Fibroblast of villous mesenchyme (primary cell): ENCODE results near the gene FAM161B. TPM values are rescaled to one million over a fixed set of nuclear protein-coding genes. Genes with fewer than 3 reads are reported as not detected.

Experiments used
- DNase-seq: peaks from one replicate; pipeline ENCODE4 v3.0.0-alpha.2; 2010; ENCODE audit warnings: low read depth
- H3K4me3 ChIP-seq: 2 replicates; pipeline ENCODE4 v1.5.1; 2011; ENCODE audit warnings: low read depth, mild to moderate bottlenecking, low read length
- total RNA-seq: library from RNA; depleted of rRNA; stranded (reverse); fragments of >200 nt; gene quantifications from 2 replicates; pipeline ENCODE4 v1.2.3, GENCODE V29; 2012
- TF ChIP-seq, protein P1 (sequence below): IDR thresholded peaks from 2 replicates; pipeline ENCODE4 v1.5.1; 2012; ENCODE audit warnings: low read depth, mild to moderate bottlenecking, low read length; ENCODE audit not compliant: insufficient read depth

Gene FAM161B
- total RNA-seq, 1 donor = 5.2 TPM

DNA sequence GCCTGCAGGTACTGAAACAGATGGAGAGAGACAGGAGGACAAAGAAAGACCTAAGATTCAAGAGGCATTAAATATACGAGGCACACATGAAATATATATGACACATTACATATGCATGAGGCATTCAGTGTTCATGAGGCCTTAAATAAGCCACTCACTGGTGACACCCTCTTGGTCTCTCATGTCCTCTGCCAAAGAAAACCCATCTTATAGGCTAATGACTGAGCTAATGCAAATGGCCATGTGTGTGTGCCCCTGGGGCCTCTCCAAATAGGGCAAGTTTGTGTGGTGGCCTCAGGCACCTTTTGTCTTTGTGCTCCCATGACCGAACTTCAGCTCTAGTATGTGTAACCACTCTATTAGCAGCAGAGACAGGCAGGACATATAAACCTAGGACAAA is 19.0 kb upstream of the FAM161B start:
- H3K4me3 ChIP-seq = no peak overlapping the region
- DNase-seq = no peak
- TF ChIP-seq, protein P1, sequence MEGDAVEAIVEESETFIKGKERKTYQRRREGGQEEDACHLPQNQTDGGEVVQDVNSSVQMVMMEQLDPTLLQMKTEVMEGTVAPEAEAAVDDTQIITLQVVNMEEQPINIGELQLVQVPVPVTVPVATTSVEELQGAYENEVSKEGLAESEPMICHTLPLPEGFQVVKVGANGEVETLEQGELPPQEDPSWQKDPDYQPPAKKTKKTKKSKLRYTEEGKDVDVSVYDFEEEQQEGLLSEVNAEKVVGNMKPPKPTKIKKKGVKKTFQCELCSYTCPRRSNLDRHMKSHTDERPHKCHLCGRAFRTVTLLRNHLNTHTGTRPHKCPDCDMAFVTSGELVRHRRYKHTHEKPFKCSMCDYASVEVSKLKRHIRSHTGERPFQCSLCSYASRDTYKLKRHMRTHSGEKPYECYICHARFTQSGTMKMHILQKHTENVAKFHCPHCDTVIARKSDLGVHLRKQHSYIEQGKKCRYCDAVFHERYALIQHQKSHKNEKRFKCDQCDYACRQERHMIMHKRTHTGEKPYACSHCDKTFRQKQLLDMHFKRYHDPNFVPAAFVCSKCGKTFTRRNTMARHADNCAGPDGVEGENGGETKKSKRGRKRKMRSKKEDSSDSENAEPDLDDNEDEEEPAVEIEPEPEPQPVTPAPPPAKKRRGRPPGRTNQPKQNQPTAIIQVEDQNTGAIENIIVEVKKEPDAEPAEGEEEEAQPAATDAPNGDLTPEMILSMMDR = no peak

GRCh38 chr14:73965216-73965615 is 15.3 kb upstream of the FAM161B start:
- TF ChIP-seq, protein P1 = no peak
- no peak overlapping the region for H3K4me3 ChIP-seq
- DNase-seq = peak; percentile 60

DNA sequence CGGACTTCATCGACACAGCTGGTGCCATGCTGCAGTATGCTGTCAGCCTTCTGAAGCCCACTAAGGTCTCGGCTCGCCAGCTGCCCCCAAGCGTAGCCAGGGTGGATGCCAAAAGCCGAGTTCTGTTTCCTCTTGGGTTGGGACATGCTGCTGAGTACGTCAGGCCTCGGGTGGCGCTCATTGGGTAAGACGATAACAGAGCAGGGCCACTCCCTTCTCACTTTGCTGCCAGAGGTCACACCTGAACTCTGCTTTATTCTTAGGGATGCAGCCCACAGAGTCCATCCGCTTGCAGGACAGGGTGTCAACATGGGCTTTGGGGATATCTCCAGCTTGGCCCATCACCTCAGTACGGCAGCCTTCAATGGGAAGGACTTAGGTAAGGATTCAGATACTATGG is 11.3 kb upstream of the FAM161B start:
- no peak for DNase-seq
- TF ChIP-seq, protein P1 = no peak
- H3K4me3 ChIP-seq = no peak overlapping the region

- TF ChIP-seq, protein P1 = no peak
- no peak overlapping the region for H3K4me3 ChIP-seq
- no peak for DNase-seq
These were observed 8.7 kb upstream of the FAM161B start for GRCh38 chr14:73958591-73958990.

- DNase-seq = no peak
- TF ChIP-seq, protein P1 = no peak
- H3K4me3 ChIP-seq = no peak overlapping the region
These were observed 5.8 kb upstream of the FAM161B start for GRCh38 chr14:73955674-73956073.

DNA sequence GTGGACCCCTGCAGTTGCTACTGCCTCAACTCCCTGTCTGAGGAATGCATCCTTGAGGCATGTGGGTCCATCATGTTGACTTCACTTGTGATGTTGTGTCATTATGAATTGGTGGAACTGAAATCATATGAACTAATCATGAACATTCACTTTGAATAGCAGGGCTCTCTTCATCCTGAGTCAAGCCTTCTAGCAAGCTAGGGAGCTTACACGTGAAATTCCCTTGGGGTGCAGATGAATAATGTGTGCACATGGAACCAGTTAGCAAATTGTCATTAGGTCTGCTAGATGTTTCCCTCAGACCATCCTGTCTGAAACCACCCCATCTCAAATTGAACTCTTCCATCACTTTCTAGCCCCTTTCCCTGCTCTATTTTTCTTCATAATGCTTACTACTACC is 3.8 kb upstream of the FAM161B start:
- DNase-seq = no peak
- no peak overlapping the region for H3K4me3 ChIP-seq
- TF ChIP-seq, protein P1 = no peak

DNA sequence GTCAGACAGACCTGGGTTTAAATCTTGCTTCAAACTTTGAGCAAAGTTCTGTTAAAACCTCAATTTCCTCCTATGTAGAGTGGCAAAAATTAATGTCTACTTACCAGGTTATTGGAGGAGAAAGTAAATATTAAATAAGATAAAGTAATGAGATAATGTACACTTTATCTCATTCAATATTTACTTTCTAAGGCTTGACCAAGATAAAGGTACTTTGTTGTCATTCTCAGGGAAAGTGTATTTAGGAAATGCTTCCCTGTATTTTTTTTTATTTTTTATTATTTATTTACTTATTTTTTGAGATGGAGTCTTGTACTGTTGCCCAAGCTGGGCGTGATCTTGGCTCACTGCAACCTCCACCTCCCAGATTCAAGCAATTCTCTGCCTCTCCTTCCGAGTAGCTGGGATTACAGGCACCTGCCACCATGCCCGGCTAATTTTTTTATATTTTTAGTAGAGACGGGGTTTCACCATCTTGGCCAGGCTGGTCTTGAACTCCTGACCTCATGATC is 4.7 kb downstream of the FAM161B start:
- TF ChIP-seq, protein P1 = no peak
- DNase-seq = no peak
- no peak overlapping the region for H3K4me3 ChIP-seq
